ENCODE measurements around the gene WFDC10B. TPM values are rescaled to one million over a fixed set of nuclear protein-coding genes. Genes with fewer than 3 reads are reported as not detected.

Gene WFDC10B
- total RNA-seq, 1 experiment from 2014 or later = not detected

DNA sequence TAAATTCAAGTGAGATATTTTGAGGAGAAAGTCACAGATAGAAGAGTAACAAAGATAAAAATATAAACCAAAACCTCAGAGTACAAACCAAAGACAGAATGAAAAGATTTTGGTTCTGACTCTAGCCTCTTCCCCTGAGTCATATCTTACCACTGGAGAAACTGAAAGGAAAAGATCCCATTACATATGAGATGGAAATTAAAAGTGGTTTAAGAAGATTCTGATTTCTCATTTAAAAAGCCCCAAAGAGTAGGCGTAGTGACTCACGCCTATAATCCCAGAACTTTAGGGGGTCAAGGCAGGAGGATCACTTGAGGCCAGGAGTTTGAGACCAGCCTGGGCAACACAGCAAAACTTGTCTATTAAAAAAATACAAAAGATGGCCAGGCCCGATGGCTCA is 47.9 kb upstream of the WFDC10B start:
- H2BK15ac ChIP-seq (ENCODE audit: low read depth, low read length) = no peak overlapping the region
- Mint-ChIP-seq H3K27me3 (ENCODE audit: low read depth) (no peaks in the 10 kb centered on the region; the same call in 1 of the 2 replicates), H3K4me3 (no peak overlapping the region), H3K36me3 (ENCODE audit: insufficient read depth in 1 of 3, low read depth in 3 of 3) (peaks cover 14 to 25% (median 19%) of the 10 kb centered on the region in 3 experiments), H3K4me1 (no peaks in the 10 kb centered on the region), H3K27ac (no peak overlapping the region), H3K9me3 (peaks cover 17 to 29% of the 10 kb centered on the region in 2 experiments)
- no peak overlapping the region for H3K23ac ChIP-seq (ENCODE audit: insufficient read length, low read depth, low read length)
- H2BK20ac ChIP-seq (ENCODE audit: low read depth, low read length, poor library complexity, severe bottlenecking) = no peak overlapping the region
- H2BK120ac ChIP-seq (ENCODE audit: low read depth, low read length, poor library complexity, severe bottlenecking) = no peak overlapping the region
- no peaks in the 10 kb centered on the region for H3K79me2 ChIP-seq (ENCODE audit: insufficient read depth, low read length)
- H3K23me2 ChIP-seq (ENCODE audit: insufficient read length, low read depth, low read length, poor library complexity, severe bottlenecking) = no peaks in the 10 kb centered on the region
- no peak overlapping the region for H2AK5ac ChIP-seq (ENCODE audit: insufficient read length, low read length)
- H3T11ph ChIP-seq (ENCODE audit: low read length) = no peak overlapping the region
- H4K91ac ChIP-seq (ENCODE audit: insufficient read length, low read depth, low read length) = no peak overlapping the region
- no peaks in the 10 kb centered on the region for H4K20me1 ChIP-seq (ENCODE audit: control insufficient read depth, insufficient read depth, insufficient read length)
- H4K8ac ChIP-seq (replicated peaks; ENCODE audit: insufficient read length, low read depth, low read length) = no peak overlapping the region
- no peak overlapping the region for H3K18ac ChIP-seq (ENCODE audit: insufficient read length, low read depth, low read length)
- no peak for DNase-seq
- H3K4ac ChIP-seq (ENCODE audit: low read depth, low read length) = no peak overlapping the region
- H3K56ac ChIP-seq (ENCODE audit: insufficient read length, low read depth, low read length) = no peak overlapping the region
- H2BK5ac ChIP-seq (ENCODE audit: insufficient read length, low read length) = no peak overlapping the region
- no peaks in the 10 kb centered on the region for H3K4me1 ChIP-seq (ENCODE audit: insufficient read depth, low read length)
- no peaks in the 10 kb centered on the region for H3K79me1 ChIP-seq (ENCODE audit: insufficient read depth, low read depth, low read length, poor library complexity, severe bottlenecking)
- no peak overlapping the region for H2AFZ ChIP-seq (ENCODE audit: low read length)
- no peak overlapping the region for H4K5ac ChIP-seq (ENCODE audit: insufficient read length, low read depth, low read length)
- TF ChIP-seq, protein P1, sequence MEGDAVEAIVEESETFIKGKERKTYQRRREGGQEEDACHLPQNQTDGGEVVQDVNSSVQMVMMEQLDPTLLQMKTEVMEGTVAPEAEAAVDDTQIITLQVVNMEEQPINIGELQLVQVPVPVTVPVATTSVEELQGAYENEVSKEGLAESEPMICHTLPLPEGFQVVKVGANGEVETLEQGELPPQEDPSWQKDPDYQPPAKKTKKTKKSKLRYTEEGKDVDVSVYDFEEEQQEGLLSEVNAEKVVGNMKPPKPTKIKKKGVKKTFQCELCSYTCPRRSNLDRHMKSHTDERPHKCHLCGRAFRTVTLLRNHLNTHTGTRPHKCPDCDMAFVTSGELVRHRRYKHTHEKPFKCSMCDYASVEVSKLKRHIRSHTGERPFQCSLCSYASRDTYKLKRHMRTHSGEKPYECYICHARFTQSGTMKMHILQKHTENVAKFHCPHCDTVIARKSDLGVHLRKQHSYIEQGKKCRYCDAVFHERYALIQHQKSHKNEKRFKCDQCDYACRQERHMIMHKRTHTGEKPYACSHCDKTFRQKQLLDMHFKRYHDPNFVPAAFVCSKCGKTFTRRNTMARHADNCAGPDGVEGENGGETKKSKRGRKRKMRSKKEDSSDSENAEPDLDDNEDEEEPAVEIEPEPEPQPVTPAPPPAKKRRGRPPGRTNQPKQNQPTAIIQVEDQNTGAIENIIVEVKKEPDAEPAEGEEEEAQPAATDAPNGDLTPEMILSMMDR (conservative IDR thresholded peaks at IDR 0.05) = no peak
- no peak overlapping the region for H3K4me2 ChIP-seq (ENCODE audit: insufficient read depth, insufficient read length, low read length)
- H3K27ac ChIP-seq (ENCODE audit: insufficient read length, low read depth, low read length) = no peak overlapping the region
- H3K14ac ChIP-seq (ENCODE audit: insufficient read depth, low read length) = no peak overlapping the region
- H3K27me3 ChIP-seq (ENCODE audit: insufficient read depth, low read length) = no peaks in the 10 kb centered on the region
- no peaks in the 10 kb centered on the region for H3K9me3 ChIP-seq (ENCODE audit: control insufficient read depth, low read depth, low read length)
- H3K9ac ChIP-seq (ENCODE audit: extremely low read depth, insufficient read length, low read length) = no peak overlapping the region
- WGBS (ENCODE audit: extremely low coverage, insufficient read length, low lambda C conversion rate) = no CpG with 5 or more reads among the region's 3 CpGs
- no peak overlapping the region for H2BK12ac ChIP-seq (ENCODE audit: insufficient read length, low read depth, low read length)
